CD4-positive, alpha-beta T cell (primary cell): Measurements from ENCODE around the gene TBP. TPM values are rescaled to one million over a fixed set of nuclear protein-coding genes. Genes with fewer than 3 reads are reported as not detected.

Experiments used
- ATAC-seq: fragments of 200-7000 bp; cut with Tn5 transposase; one replicate; pipeline ENCODE4 v1.10.0; 2022; ENCODE audit warnings: mild to moderate bottlenecking; ENCODE audit not compliant: poor library complexity
- CTCF ChIA-PET: fragments of 350-600 bp; sonication (Branson Sonifier 250); formaldehyde crosslinking; loops from one replicate; lab custom pipeline; 2021; ENCODE audit warnings: antibody characterized with exemption, inconsistent platforms; lab: Charles Lee
- POLR2A ChIA-PET: fragments of 350-600 bp; sonication (Branson Sonifier 250); formaldehyde crosslinking; loops from one replicate; lab custom pipeline; 2021; ENCODE audit warnings: antibody characterized with exemption, inconsistent platforms; lab: Charles Lee
- DNase-seq, 14 experiments: peaks; one replicate each; pipeline ENCODE4 v3.0.0-alpha.2; 2013 to 2020; ENCODE audit warnings: mixed read lengths in 2 of 14
- H3K27ac ChIP-seq, 2 donors: one replicate each; pipeline versions ENCODE4 v1.5.1 to v1.7.0; 2013; ENCODE audit warnings: low read length in 2 of 2, low read depth in 1 of 2, mild to moderate bottlenecking in 1 of 2
- H3K27me3 ChIP-seq, 2 experiments: 1 replicate in 1 of 2; 2 replicates in 1 of 2; pipeline versions ENCODE4 v1.6.1 to v1.7.0; 2013; ENCODE audit warnings: low read length in 2 of 2, control low read depth in 1 of 2, mild to moderate bottlenecking in 1 of 2, moderate library complexity in 1 of 2; ENCODE audit not compliant: insufficient read depth in 2 of 2, control insufficient read depth in 1 of 2
- H3K36me3 ChIP-seq: one replicate; pipeline ENCODE4 v1.6.1; 2013; ENCODE audit warnings: low read length, control low read depth; ENCODE audit not compliant: insufficient read depth
- H3K4me1 ChIP-seq: one replicate; pipeline ENCODE4 v1.6.1; 2013; ENCODE audit warnings: low read length, control low read depth; ENCODE audit not compliant: insufficient read depth
- H3K4me3 ChIP-seq: one replicate; pipeline ENCODE4 v1.5.1; 2013; ENCODE audit warnings: mild to moderate bottlenecking, low read length, moderate library complexity
- H3K9me3 ChIP-seq, 2 experiments: 1 replicate in 1 of 2; 2 replicates in 1 of 2; pipeline versions ENCODE4 v1.6.1 to v1.7.0; 2013; ENCODE audit warnings: low read length in 2 of 2, mild to moderate bottlenecking in 2 of 2, control low read depth in 1 of 2, moderate library complexity in 1 of 2; ENCODE audit not compliant: control insufficient read depth in 1 of 2, insufficient read depth in 1 of 2
- H3K27ac Mint-ChIP-seq: one replicate; pipeline ENCODE4 v1.8.0; 2020; ENCODE audit warnings: mixed read lengths
- H3K27me3 Mint-ChIP-seq: one replicate; pipeline ENCODE4 v1.8.0; 2021; ENCODE audit warnings: mixed read lengths
- H3K36me3 Mint-ChIP-seq: one replicate; pipeline ENCODE4 v1.8.0; 2021; ENCODE audit warnings: low read depth, mixed read lengths
- H3K4me1 Mint-ChIP-seq: one replicate; pipeline ENCODE4 v1.8.0; 2021; ENCODE audit warnings: low read depth, mixed read lengths
- H3K4me3 Mint-ChIP-seq: one replicate; pipeline ENCODE4 v1.8.0; 2020; ENCODE audit warnings: mild to moderate bottlenecking, mixed read lengths
- H3K9me3 Mint-ChIP-seq: one replicate; pipeline ENCODE4 v1.8.0; 2020; ENCODE audit warnings: mixed read lengths
- CTCF ChIP-seq: fragments of 200-600 bp; IDR thresholded peaks from one replicate; pipeline ENCODE4 v1.8.0; 2022; ENCODE audit warnings: antibody characterized with exemption, mild to moderate bottlenecking
- intact Hi-C, 2 experiments: fragments of 100-400 bp; cut with DNase I in 1 of 2; cut with micrococcal nuclease in 1 of 2; formaldehyde crosslinking; loops; one replicate each; pipeline versions ENCODE4 v1.15.1 to v1.9.0; 2023 to 2025; cut with DNase I, micrococcal nuclease
- total RNA-seq, 174 experiments: library from RNA in 2 of 174; stranded (reverse) in 2 of 174; gene quantifications; one replicate each; pipeline ENCODE4 v1.2.3 and lab custom pipeline; 2021 to 2026

Gene TBP
- total RNA-seq, 2 experiments from 2014 or later, result 12.6 to 14.1 TPM

DNA sequence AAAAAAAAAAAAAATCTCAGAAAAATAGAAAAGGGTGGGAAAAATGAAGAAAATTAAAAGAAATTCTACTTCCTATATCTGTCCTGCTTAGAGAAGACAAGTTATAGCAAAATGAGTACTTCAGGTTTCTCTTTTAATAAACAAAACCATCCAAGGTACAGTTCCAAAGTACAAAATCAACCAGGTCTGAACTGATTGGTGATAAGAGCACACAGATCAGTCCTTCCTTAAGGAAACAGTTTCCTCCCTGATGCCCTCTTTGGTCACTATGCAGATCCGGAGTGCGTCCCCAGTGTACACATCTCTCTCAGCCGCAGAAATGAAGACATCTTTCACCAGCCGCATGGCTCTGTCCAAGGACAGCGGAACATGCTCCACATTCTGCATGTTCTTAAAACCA lies 19.2 kb upstream of the TBP start:
- no peaks in the 10 kb centered on the region for H3K9me3 Mint-ChIP-seq
- no peak for DNase-seq
- Histone ChIP-seq H3K36me3 (peaks cover 73% of the 10 kb centered on the region), H3K27ac (no peak overlapping the region), H3K9me3 (no peaks in the 10 kb centered on the region), H3K27me3 (no peaks in the 10 kb centered on the region), H3K4me1 (no peaks in the 10 kb centered on the region), H3K4me3 (no peak overlapping the region)
- H3K36me3 Mint-ChIP-seq, result peaks cover 70% of the 10 kb centered on the region
- ChIA-PET POLR2A (no interaction called here), CTCF (no interaction called here)
- H3K4me1 Mint-ChIP-seq, result peaks cover 2% of the 10 kb centered on the region
- H3K27ac Mint-ChIP-seq, result no peak overlapping the region
- no peak for TF ChIP-seq CTCF
- no peak for ATAC-seq
- H3K4me3 Mint-ChIP-seq, result no peak overlapping the region
- intact Hi-C loops, result no loop called here
- no peaks in the 10 kb centered on the region for H3K27me3 Mint-ChIP-seq

DNA sequence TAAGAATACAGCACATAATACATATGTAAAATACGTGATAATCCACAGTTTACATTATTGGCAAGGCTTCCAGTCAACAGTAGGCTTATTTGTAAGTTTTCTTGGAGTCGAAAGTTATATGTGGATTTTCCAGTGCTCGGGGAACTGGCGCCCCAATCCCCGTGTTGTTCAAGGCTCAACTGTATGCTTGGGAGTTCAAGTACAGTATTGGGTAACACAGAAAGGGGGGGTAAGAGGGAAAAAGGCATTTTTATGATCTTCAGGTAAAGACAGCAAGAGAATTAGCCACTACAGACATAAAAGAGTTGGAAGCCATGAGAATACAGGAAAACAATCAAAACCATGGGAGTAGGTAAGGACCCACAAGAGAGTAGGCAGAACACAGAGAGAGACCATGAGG lies 17.5 kb upstream of the TBP start:
- no peak overlapping the region for H3K27ac Mint-ChIP-seq
- TF ChIP-seq CTCF, result no peak
- H3K27ac ChIP-seq, result no peak overlapping the region
- CTCF ChIA-PET, result no interaction called here
- DNase-seq (no peak), ATAC-seq (no peak)
- peaks cover 89% of the 10 kb centered on the region for H3K36me3 ChIP-seq
- H3K27me3 ChIP-seq, result no peaks in the 10 kb centered on the region
- no peak overlapping the region for H3K4me3 ChIP-seq
- H3K36me3 Mint-ChIP-seq, result peaks cover 87% of the 10 kb centered on the region
- POLR2A ChIA-PET, result no interaction called here
- H3K4me3 Mint-ChIP-seq, result no peak overlapping the region
- H3K4me1 Mint-ChIP-seq, result peaks cover 17% of the 10 kb centered on the region
- no peaks in the 10 kb centered on the region for H3K9me3 ChIP-seq
- H3K27me3 Mint-ChIP-seq, result no peaks in the 10 kb centered on the region
- no peaks in the 10 kb centered on the region for H3K9me3 Mint-ChIP-seq
- no peaks in the 10 kb centered on the region for H3K4me1 ChIP-seq
- intact Hi-C loops, result no loop called here

DNA sequence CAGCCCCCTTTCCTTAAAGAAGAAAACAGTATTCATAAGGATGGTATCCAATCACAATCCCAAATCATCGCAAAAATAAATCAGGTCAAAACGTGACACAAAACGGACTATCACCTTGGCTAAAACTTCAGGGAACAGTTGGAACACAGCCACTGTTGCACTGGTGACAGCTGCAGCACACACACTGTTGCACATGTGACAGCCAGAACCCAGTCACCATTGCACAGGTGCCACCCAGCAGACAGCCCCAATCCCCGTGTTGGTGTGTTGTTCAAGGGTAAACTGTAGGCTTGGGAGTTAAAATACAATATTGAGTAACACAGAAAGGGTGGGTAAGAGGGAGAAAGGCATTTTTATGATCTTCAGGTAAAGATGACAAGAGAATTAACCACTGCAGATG lies 16.8 kb upstream of the TBP start:
- CTCF ChIA-PET, result no interaction called here

More for the DNA sequence above, 16.8 kb upstream of the TBP start:
- H3K36me3 Mint-ChIP-seq, result peaks cover 93% of the 10 kb centered on the region
- POLR2A ChIA-PET, result no interaction called here
- peaks cover 18% of the 10 kb centered on the region for H3K4me1 Mint-ChIP-seq
- no peaks in the 10 kb centered on the region for H3K27me3 ChIP-seq
- intact Hi-C loops, result no loop called here
- DNase-seq (no peak), ATAC-seq (no peak)
- H3K27ac Mint-ChIP-seq, result no peak overlapping the region
- peaks cover 96% of the 10 kb centered on the region for H3K36me3 ChIP-seq
- H3K9me3 ChIP-seq, result no peaks in the 10 kb centered on the region
- no peak overlapping the region for H3K27ac ChIP-seq
- no peaks in the 10 kb centered on the region for H3K27me3 Mint-ChIP-seq
- H3K4me3 ChIP-seq, result no peak overlapping the region
- no peaks in the 10 kb centered on the region for H3K9me3 Mint-ChIP-seq
- no peak overlapping the region for H3K4me3 Mint-ChIP-seq
- no peaks in the 10 kb centered on the region for H3K4me1 ChIP-seq
- TF ChIP-seq CTCF, result no peak
